HG03342 (cell line): ENCODE data around the gene KCTD16.

Source experiments
- ATAC-seq: cut with Tn5 transposase; IDR thresholded peaks from one replicate; pipeline ENCODE4 v1.9.1; 2021; ENCODE audit warnings: mild to moderate bottlenecking, moderate library complexity; ENCODE audit not compliant: unreplicated experiment

Gene KCTD16

DNA sequence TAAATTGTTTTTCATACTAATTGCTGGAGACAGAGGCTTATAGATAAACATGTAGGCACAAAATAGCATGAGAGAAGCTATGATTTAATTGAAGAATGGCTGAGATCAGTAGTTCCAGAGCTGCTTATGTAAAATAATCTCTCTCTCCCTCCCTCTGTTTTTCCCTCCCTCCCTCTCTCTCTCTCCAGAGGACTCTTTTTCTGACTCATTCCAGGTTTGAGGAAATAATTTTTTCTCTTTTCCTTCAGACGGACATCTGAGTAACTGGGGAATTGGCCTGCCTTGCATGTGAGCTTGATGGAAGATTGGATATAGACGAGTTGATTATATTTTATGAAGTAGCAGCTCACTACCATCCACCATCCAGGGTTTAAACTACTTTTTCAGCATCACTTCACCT, 35.5 kb downstream of the KCTD16 start:
- no peak for ATAC-seq

DNA sequence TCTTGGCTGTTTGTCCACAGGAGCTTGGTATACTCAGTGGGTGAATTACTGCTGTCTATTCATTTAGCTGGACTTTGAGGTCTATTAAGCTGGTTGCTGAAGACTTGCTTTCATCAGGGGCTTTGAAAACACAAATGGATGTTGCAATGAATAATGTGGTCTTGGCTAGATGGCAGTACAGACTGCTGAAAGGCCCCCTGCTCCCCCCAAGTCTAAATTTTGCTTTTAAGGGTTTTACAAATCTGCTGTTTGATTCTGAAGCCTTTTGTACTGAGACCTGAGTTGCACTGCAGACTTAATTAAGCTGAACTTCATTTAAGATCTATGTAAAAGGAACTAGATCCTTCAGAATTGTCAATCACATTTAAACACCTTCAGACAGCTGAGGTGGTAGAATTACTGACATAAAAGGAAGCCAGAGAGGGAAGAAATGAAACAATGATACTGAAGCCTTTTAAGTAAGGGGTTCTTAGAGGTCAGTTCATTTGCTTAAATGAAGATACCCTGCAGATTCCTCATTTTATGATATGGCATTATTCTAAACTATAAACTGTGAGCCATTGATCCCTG, 37.3 kb downstream of the KCTD16 start:
- ATAC-seq, result no peak

DNA sequence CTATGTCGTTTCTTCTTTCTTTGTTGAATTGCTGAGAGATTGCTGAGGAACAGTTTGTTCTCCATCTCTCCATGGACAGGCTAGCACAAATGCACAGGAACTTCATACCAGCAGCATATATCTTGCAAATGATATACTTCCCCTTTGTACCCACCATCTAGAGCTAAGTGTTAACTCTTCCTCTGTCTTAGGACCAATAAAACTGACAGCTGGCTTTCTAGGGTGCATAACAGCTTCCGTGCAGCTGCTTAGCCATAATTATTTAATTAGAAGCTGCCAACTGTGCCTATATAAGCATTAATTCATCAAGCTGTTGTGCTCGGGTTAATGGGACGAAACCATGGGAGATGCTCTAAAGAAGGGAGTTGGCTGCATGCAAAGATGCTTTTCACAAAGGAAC, 38.7 kb downstream of the KCTD16 start:
- no peak for ATAC-seq

DNA sequence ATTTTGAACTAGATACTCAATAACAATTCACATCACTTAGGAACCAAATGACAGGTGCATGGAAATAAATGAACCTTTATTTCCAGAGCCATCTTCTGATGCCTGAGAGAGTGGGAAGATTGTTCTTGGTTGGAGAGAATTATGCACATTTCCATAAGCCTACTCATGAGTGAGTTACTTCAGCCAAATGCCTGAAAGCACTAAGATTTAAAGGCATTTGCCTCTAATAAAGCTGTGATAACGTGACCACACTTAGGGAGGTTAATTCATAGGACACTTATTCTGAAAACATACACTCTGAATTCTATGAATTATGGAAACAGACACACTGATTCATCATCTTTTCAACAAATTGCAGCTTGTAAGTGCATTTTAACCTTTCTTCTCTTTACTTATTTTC, 40.0 kb downstream of the KCTD16 start:
- ATAC-seq, result no peak

DNA sequence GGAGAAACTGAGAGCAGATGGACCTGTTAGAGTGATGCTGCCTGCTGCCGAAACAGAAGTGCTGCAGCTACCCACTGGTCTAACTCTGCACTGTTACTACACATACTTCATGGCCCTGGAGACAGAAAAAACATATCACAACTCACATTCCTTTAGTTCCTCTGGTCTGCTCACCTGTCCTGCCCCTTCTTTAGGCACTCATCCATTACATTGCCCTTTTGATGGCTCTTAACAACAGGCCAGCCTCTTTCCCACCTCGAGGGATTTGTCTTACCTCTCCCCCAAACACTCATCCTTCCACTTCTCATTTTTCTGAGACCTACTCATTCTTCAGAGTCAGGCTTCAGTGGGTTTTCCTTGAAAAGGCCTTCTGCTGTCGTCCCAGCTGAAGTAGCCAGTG, 49.2 kb downstream of the KCTD16 start:
- no peak for ATAC-seq

DNA sequence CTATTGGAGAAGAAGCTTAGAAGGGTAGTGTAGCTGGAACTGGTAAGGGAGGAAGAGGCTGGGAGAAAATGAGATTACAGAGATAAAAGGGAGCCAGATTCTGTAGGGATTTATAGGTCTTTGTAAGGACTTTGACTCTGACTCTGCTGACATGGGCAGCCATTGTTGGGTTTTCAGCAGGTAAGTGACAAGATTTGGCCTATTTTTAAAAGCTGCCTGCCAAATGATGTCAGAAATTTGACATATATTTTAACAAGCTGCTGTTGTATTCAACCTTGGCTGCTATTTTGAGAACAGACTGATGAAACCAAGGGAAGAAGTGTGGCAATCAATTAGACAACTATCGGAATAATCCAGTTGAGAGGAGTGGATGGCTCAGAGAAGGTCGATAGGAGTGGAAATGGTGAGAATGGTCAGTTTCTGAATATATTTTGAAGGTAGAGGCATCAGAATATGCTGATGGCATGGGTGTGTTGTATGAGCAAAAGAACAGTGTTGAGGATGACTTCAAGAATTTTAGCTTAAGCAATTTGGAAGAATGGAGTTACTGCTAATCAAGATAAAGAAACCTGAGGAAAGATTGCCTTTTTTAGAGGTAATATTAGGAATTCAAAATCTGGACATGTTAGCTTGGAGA, 56.8 kb downstream of the KCTD16 start:
- ATAC-seq, result no peak

DNA sequence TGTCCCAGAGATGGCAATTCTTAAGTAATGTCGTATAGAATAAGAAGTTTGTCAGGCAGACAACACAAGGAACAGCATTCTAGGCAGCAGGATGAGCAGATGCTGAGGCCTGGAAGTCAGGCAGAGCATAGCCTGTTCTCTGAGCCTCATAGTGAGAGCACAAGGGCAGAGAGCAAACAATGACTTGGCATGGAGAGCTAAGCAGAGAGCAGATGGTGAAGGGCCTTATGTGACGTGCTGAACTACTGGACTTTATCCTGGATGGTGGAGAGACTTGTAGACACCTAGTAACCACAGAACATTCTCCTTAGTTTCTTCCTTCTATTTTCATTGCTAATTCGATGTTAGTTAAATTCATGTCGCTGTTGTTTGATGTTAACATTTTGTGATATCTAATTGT, 60.1 kb downstream of the KCTD16 start:
- no peak for ATAC-seq

DNA sequence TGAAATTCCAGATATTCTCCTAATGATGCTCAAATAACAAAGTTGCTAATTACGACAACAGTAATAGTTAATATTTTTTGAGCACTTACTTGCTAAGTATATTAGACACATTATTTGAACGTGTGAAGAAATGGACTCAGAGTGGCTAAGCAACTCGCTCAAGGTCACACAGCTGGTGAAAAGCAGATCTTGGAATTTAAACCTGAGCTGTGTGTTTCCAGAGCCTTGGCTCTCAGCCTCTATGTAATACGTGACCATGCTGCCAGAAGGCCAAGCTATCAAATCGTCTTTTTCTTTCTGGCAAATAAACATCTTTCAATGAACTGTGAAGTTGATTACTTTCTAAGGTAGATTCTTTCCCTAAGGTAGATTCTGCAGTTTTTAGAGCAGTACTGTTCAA, 61.6 kb downstream of the KCTD16 start:
- no peak for ATAC-seq

DNA sequence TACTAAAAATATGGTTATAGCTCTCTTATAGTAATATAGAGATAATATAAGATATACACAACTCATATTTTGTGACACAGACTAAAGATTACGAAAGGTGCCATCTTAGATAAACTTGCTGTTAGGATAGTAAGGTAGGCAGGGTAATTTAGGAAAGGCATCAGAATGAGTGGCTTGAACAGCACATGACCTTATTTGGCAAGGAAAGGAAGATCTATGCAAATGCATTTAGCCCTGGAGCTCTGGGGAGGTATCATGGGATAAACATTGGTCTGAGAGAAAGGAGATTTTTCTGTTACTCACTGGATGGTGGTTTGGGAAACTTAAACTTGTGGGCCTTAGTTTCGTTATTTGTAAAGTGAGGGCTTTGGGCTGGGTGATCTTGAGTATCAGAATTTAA, 65.8 kb downstream of the KCTD16 start:
- ATAC-seq, result no peak

DNA sequence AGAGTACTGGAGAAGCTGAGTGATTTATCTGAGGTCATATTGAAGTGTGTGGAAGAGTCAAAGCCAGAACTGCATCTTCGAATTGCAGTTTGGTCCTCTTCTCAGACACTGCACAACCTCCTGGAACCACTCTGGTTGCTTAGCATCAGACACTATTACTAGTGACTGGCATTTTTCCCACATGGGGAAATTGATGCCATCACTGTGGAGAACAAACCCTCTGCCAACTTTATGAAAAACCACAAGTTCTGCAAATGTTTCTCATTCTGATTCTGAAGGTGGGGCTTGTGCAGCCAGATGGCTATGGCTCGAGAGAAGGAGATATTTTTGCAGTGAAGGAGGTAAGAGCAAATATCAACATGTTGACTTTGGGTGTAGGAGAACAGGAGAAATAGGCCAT, 67.2 kb downstream of the KCTD16 start:
- no peak for ATAC-seq

DNA sequence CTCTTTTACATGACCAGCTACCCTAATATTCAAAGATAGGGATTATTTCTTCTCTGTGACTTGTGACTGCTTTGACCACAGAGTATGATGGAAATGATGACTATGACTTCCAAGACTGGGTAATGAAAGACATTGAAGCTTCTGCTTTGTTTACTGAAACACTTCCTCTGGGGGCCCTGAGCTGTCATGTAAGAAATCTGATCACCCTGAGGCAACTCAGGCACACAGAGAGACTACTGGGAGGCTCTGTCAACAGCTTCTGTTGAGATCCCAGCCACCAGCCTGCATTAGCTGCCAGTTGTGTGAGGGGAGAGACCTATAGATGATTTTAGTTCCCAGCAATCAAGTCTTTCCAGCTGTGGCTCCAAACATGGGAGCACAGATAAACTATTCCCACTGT, 76.5 kb downstream of the KCTD16 start:
- no peak for ATAC-seq

DNA sequence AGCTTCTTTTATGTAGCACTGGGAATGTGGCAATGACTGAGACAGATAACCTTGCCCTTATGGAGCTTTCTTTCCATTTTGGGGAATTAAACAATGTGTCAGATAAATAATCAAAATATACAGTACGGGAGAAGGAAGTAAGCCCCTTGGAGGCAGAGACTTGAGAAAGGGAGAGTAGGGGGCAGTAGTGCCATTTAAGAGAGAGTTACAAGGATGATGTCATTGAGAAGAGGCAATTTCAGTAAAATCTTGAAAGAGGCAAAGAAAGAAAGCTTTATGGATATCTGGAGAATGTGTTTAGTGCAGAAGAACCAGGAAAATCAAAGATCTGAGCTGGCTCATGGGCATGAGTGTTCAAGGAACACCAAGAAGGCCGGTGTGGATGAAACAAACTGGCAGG, 77.3 kb downstream of the KCTD16 start:
- no peak for ATAC-seq

DNA sequence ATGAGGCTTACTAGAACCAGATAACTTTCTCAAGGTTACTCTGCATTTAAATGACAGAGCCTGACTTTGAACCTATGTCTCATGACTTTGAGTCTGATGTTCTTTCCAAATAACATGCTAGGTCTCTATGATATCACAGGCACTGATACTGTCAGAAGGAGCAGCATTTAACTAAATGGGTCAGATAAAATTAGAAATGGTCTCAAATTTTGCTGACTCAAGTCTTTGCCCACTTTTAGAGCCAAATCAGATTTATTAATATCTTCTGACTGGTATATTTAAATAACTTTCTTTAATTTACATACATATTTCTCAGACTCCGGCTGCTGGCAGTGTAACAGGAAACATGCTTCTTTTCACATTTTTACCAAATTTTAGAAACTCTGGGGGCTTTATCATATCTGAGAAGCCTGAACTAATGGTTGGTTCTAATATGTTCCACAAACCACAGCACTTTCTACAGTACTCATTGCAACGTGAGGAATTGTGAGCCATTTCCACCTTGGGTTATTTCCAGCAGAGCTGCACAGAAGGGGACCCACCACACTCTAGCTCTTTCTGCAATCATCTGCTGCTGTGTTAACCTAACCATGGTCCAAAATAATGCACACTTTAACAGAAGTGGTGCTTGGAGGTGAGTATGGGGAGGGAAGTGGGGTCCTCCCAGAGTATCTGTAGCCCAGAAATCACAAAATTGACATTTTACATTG, 79.2 kb downstream of the KCTD16 start:
- ATAC-seq, result no peak

DNA sequence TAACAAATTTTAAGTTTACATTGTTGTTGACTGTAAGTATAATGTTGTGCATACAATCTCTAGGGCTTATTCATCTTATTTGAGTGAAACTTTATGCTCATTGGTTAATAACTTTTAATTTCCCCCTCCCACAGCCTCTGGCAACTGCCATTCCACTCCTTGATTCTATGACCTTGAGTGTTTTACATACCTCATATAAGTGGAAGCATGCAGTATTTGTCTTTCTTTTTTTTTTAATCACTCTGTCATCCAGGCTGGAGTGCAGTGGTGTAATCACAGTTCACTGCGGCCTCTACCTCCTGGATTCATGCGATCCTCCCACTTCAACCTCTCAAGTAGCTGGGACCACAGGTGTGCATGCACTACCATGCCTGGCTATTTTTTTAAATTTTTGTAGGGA, 83.9 kb downstream of the KCTD16 start:
- ATAC-seq, result no peak

DNA sequence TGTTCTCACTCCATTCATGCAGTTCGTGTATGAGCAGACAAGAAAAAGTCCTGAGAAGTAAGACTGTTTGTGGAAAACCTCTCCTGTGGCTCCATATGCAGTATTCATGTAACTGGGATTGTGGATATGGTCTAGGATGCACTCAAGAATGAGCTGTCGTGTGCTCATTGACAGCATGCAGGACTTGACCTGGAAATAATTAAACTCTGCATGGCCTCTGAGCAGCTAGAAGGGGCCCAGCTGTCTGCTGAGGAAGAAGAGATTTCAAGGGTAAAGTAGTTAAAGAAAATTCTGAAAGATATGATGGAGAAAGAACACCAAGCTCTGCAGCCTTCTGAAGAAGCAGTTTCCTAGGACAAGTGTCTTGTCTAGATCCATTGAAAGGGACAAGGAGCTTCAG, 89.4 kb downstream of the KCTD16 start:
- no peak for ATAC-seq

DNA sequence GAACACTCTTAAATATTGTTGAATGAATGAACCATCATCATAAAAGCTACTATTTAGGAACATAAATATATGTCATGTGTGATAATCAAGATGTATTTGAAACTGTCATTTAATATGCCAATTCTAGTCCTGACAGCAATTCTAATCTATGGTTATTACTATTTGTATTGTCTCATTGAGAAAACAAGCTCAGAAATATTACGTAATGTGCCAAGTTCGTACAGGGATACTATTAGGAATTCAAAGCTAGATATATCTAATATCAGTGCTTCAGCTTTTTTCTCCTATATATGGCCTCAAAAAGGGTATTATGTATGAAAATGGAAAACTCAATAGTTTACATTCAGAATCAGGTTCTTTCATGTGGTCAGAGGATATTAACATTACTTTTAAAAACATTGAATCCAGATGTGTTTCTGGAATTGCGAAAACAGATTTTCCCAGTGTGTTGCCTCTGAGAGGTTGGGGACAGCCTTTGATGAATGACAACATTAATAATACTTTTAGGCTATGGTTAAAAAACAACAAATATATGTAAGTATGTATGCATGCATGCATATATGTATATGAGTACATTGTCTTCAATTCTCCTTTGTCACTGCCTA, 95.1 kb downstream of the KCTD16 start:
- no peak for ATAC-seq

DNA sequence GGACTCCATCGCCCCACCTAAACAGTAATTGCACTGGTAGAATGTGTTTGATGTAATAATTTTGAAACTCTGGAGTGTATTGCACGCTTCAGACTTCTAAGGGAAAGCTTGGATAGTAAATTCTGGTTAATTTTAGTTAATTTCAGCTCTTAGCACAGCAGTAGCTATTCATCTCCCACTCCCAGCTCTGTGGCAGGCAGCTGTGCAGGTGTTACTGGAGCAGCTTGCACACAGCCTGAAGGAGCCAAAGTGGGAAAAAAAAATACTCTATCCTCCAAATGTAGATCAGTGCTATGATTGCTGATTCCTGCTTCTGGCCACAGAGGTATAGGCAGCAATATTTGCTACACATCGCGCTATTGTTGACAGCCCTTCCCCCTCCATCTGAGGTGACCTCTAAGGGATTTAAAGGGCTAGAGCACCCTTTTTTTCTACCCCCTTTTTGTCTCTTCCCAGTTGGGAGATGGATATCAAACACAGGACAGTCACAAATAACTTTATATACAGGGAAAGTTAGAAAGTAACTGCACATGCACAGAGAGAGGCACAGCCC, 97.4 kb downstream of the KCTD16 start:
- no peak for ATAC-seq

DNA sequence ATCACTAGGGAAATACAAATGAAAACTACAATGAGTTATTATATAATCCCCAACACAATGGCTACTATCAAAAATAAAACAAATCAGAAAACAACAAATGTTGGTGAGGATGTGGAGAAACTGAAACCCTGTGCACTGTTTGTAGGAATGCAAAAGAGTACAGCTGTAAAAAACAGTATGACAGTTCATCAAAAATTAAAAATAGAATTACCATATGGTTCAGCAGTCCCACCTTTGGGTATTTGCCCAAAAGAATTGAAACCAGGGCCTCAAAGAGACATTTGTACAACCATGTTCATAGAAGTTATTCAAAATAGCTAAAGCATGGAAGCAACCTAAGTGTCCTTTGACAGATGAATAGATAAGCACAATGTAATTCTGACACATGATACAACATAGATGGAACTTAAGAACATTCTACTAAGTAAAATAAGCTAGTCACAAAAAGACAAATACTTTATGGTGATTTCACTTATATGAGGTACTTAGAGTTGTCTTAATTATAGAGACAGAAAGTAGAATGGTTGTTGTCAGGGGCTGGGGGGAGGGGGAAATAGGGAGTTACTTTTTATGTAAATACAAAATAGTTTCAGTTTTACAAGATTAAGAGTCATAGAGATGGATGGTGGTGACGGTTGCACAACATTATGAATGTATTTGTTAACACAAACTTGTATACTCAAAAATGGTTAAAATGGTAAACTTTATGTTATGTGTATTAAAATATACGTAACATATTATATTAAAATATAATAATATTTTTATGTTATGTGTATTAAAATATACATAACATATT, 102.8 kb downstream of the KCTD16 start:
- peak; percentile 59 for ATAC-seq

DNA sequence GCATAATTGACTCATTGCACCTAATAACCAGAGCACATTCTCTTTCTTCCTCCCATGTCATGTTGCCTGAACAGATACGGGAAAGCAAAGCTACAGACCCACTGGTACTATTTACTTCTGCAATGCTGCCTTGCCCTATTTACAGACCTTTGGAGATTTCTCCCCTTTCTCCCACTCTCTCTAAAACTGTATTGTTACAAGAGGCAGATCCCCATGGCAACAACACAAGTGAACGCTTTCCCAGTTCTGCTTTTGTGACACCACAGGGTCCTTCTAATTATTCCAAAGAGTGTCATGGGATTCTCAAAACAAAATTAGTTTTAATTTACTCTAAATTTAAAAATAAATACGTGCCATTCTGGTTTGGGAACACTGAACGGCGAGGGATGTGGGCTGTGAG, 104.7 kb downstream of the KCTD16 start:
- peak; percentile 43 for ATAC-seq

DNA sequence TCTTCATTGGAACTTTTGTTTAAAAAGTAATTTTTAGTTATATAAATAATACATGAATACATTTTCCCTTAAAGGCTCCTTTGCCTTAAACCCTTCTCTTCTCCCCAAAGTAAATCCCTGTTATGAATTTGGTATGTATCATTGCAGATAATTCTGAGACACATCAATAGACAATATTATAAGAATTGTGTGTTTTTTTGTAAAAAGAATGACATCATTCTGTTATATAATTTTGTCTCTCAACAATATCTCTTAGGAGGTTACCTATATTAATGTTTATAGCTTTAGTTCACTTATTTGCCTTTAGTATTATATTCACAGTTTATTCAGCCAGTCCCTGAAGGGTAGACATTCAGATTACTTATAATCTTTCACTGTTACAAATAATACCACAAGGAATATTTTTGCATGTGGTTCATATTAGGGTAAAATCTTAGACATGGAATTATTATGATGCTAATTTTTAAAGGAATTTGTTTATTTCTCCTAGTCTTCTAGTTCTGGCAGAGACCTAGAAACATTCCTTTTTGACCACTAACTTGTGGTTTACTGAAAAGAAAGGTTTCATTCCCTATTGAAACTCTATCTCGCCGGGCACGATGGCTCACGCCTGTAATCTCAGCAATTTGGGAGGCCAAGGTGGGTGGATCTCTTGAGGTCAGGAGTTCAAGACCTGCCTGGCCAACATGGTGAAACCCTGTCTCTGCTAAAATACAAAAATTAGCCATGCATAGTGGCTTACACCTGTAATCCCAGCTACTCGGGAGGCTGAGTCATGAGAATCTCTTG, 105.6 kb downstream of the KCTD16 start:
- ATAC-seq, result no peak
